CD4-positive, CD25-positive, alpha-beta regulatory T cell (primary cell): ENCODE results near the gene LHFPL2. TPM values are rescaled to one million over a fixed set of nuclear protein-coding genes. Genes with fewer than 3 reads are reported as not detected.

Experiments used
- ATAC-seq, 2 donors: fragments of 150-1000 bp; cut with Tn5 transposase; one replicate each; pipeline ENCODE4 v1.10.0; 2021; ENCODE audit warnings: low read depth in 2 of 2, moderate number of reproducible peaks in 2 of 2, moderate library complexity in 1 of 2
- DNase-seq, 3 donors: peaks; one replicate each; pipeline versions ENCODE4 v3.0.0 to v3.0.0-alpha.2; 2012 to 2022; ENCODE audit warnings: mixed read lengths in 1 of 3
- H3K27ac ChIP-seq: one replicate; pipeline ENCODE4 v1.7.0; 2013; ENCODE audit warnings: mild to moderate bottlenecking, low read length; ENCODE audit not compliant: insufficient read depth, poor library complexity, severe bottlenecking
- H3K27me3 ChIP-seq: one replicate; pipeline ENCODE4 v1.7.0; 2013; ENCODE audit warnings: low read length; ENCODE audit not compliant: control insufficient read depth, insufficient read depth
- H3K36me3 ChIP-seq: one replicate; pipeline ENCODE4 v1.7.0; 2013; ENCODE audit warnings: mild to moderate bottlenecking, low read length, moderate library complexity; ENCODE audit not compliant: control insufficient read depth, insufficient read depth
- H3K4me1 ChIP-seq: 2 replicates; pipeline ENCODE4 v1.7.0; 2013; ENCODE audit warnings: mild to moderate bottlenecking, low read length; ENCODE audit not compliant: insufficient read depth, control insufficient read depth, poor library complexity, severe bottlenecking
- H3K4me3 ChIP-seq: one replicate; pipeline ENCODE4 v1.7.0; 2013; ENCODE audit warnings: low read depth, mild to moderate bottlenecking, low read length, moderate library complexity
- H3K9me3 ChIP-seq, 2 experiments: 1 replicate in 1 of 2; 2 replicates in 1 of 2; pipeline ENCODE4 v1.7.0; 2013; ENCODE audit warnings: low read length in 2 of 2, mild to moderate bottlenecking in 1 of 2, moderate library complexity in 1 of 2; ENCODE audit not compliant: control insufficient read depth in 2 of 2
- H3K27ac Mint-ChIP-seq, 3 donors: one replicate each; pipeline ENCODE4 v1.8.0; 2020 to 2022; ENCODE audit warnings: mild to moderate bottlenecking in 3 of 3, mixed read lengths in 3 of 3, moderate library complexity in 2 of 3
- H3K27me3 Mint-ChIP-seq: one replicate; pipeline ENCODE4 v1.8.0; 2022; ENCODE audit warnings: mild to moderate bottlenecking, mixed read lengths
- H3K36me3 Mint-ChIP-seq: one replicate; pipeline ENCODE4 v1.8.0; 2020; ENCODE audit warnings: mixed read lengths
- H3K4me1 Mint-ChIP-seq, 4 donors: one replicate each; pipeline ENCODE4 v1.8.0; 2020 to 2022; ENCODE audit warnings: mixed read lengths in 4 of 4, mild to moderate bottlenecking in 1 of 4
- H3K4me3 Mint-ChIP-seq, 4 donors: one replicate each; pipeline ENCODE4 v1.8.0; 2020 to 2022; ENCODE audit warnings: mild to moderate bottlenecking in 4 of 4, mixed read lengths in 4 of 4, moderate library complexity in 3 of 4
- H3K9me3 Mint-ChIP-seq, 7 donors: one replicate each; pipeline ENCODE4 v1.8.0; 2020 to 2022; ENCODE audit warnings: mixed read lengths in 7 of 7, mild to moderate bottlenecking in 3 of 7, moderate library complexity in 2 of 7
- polyA plus RNA-seq, 4 donors: library from polyadenylated mRNA; unstranded; fragments of 300-500 nt; fragmentation: Illumina TruSeq; gene quantifications; one replicate each; pipeline ENCODE4 v1.2.3, GENCODE V29; 2021
- total RNA-seq: library from RNA; stranded (reverse); gene quantifications from one replicate; pipeline ENCODE4 v1.2.3, GENCODE V29; 2022

LHFPL2 gene
- total and polyA plus RNA-seq, 5 donors from 2014 or later, result 0.11 to 0.47 (median 0.32) TPM

DNA sequence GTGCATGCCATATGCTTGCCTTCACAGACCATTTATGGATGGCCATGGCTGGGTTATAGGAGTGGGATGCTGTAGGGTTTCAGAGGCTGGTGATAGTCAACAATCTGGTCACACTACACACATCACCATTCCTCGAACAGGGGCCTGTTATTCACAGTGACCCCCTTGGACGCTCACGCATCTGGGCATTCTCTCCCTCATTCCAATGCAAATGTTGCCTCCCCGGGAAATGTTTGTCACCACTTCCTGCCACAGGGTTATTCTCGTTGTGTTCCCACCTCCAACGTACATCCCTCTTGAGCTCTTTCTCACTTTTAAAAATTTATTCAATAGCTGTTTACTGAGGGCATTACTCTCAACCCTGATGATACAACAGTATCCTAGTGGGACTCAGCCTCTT, 152.8 kb downstream of the LHFPL2 start:
- Mint-ChIP-seq H3K36me3 (no peaks in the 10 kb centered on the region), H3K4me1 (peaks cover 0 to 3% (median 0%) of the 10 kb centered on the region in 4 donors), H3K27ac (no peak overlapping the region), H3K9me3 (peaks cover 0 to 2% (median 0%) of the 10 kb centered on the region in 7 donors), H3K4me3 (no peak overlapping the region), H3K27me3 (peaks cover 24% of the 10 kb centered on the region)
- Histone ChIP-seq H3K27ac (no peak overlapping the region), H3K4me1 (no peaks in the 10 kb centered on the region), H3K27me3 (peaks cover 21% of the 10 kb centered on the region), H3K4me3 (no peak overlapping the region), H3K9me3 (no peaks in the 10 kb centered on the region), H3K36me3 (no peaks in the 10 kb centered on the region)
- no peak for ATAC-seq
- no peak for DNase-seq

DNA sequence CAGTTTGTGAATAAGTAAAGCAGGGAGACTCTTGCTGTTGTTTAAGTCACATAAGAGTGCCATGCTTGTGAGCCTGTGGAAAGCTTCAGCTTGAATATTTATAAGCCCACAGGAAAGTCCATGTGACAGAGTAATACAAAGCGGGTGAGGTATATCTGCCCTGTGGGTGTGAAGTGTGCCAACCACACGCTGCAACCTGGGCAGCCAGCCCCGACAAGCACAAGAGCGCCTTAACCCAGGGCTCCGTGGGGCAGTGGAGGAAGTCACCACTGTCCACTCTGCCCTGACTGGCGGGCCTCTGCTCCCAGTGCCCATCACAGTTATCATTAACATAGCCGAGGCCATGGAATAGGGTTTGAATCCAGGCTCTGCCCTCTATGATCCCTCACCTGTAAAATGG, 155.9 kb downstream of the LHFPL2 start:
- peaks cover 19% of the 10 kb centered on the region for H3K36me3 Mint-ChIP-seq
- H3K4me1 Mint-ChIP-seq, result peaks cover 0 to 3% (median 0%) of the 10 kb centered on the region in 4 donors
- H3K36me3 ChIP-seq, result peaks cover 2% of the 10 kb centered on the region

DNA sequence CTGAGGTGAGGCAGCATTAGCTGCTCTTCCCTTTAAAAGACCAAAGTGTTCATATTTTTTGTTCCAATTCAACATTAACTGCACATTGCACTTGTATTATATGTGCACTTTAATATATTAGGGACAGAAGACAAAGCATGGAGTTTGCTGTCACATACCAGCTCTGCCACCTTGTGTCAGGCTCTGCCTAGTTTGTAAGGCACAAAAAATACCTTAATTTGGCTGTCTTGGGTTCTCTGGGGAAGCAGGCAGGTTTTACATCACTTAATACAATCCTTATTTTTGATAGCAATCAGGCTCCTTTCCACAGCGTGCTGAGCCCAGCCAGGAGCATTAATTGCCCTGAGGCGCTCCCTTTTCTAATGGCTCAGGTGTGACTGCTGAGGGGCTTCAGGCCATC, 156.3 kb downstream of the LHFPL2 start:
- Histone ChIP-seq H3K27ac (no peak overlapping the region), H3K9me3 (no peaks in the 10 kb centered on the region), H3K36me3 (peaks cover 2% of the 10 kb centered on the region), H3K27me3 (no peaks in the 10 kb centered on the region), H3K4me1 (no peaks in the 10 kb centered on the region), H3K4me3 (no peak overlapping the region)
- no peak overlapping the region for H3K27ac Mint-ChIP-seq
- H3K4me1 Mint-ChIP-seq, result peaks cover 0 to 3% (median 0%) of the 10 kb centered on the region in 4 donors
- no peak overlapping the region for H3K4me3 Mint-ChIP-seq
- ATAC-seq (no peak), DNase-seq (no peak)
- H3K36me3 Mint-ChIP-seq, result peaks cover 21% of the 10 kb centered on the region
- H3K27me3 Mint-ChIP-seq, result peaks cover 8% of the 10 kb centered on the region
- H3K9me3 Mint-ChIP-seq, result no peaks in the 10 kb centered on the region

More for the DNA sequence above, 155.9 kb downstream of the LHFPL2 start:
- Mint-ChIP-seq H3K9me3 (no peaks in the 10 kb centered on the region), H3K27ac (no peak overlapping the region), H3K27me3 (peaks cover 10% of the 10 kb centered on the region), H3K4me3 (no peak overlapping the region)
- Histone ChIP-seq H3K27ac (no peak overlapping the region), H3K9me3 (no peaks in the 10 kb centered on the region), H3K4me3 (no peak overlapping the region), H3K4me1 (no peaks in the 10 kb centered on the region), H3K27me3 (peaks cover 2% of the 10 kb centered on the region)
- ATAC-seq (no peak), DNase-seq (no peak)

DNA sequence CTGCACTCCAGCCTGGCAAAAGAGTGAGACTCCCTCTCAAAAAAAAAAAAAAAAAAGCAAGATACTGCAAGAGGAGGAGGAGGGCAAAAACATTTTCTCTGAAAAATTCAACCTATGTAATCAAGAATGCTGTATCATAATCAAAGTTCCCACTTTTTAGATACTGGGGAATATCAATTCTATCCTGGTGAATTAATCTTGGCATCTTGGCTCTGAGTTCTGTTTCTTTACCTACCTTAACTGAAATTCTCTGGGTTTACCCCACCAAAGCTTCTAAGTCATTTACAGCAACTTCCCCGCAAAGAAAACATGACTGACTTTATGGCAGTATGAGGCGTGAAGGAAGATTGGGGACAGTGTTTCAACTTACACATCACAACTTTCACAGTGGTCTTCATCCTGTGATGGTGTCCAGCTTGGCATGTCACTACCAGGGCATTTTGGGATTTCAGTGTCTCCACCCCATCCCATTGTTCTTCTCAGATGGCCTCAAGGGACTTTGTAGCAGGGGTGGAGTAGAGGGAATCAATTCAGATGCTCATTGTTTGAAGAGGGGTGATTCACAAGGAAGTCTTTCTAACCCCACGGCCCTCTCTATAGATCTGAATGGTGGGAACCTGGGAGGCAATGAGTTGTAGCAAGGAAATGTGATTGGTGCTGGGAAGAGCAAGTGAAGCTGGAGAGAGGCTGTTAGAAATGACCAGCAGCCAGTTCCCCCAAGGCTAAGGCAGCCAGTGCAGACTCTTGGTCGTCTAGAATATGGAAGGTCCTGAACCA, 157.7 kb downstream of the LHFPL2 start:
- Mint-ChIP-seq H3K36me3 (peaks cover 21% of the 10 kb centered on the region), H3K4me1 (peaks cover 0 to 4% (median 1%) of the 10 kb centered on the region in 4 donors), H3K27ac (no peak overlapping the region), H3K27me3 (no peaks in the 10 kb centered on the region), H3K9me3 (no peaks in the 10 kb centered on the region), H3K4me3 (no peak overlapping the region)
- DNase-seq (no peak), ATAC-seq (no peak)
- Histone ChIP-seq H3K36me3 (peaks cover 2% of the 10 kb centered on the region), H3K27ac (no peak overlapping the region), H3K4me1 (no peaks in the 10 kb centered on the region), H3K9me3 (no peaks in the 10 kb centered on the region), H3K27me3 (no peaks in the 10 kb centered on the region), H3K4me3 (no peak overlapping the region)

DNA sequence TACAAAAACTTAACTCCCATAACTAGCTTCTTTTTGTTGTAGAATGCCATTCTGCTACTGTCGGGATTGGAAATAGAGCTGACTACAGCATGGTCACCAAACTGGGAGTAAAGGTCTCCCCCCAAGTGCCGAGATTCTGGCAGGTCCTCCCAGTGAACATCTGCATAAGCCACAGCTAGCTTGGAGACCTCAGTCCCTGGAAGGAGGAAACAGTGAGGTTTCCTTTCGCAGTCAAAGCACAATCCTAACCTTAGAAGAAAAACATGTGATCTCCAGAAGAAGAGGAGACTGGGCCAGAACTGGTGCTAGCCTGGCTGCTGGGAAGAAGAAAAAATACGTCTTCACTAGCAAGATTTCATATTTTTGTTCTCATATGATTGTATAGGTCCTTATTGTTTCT, 160.7 kb downstream of the LHFPL2 start:
- Mint-ChIP-seq H3K27me3 (no peaks in the 10 kb centered on the region), H3K4me1 (peaks cover 0 to 16% (median 11%) of the 10 kb centered on the region in 4 donors), H3K27ac (no peak overlapping the region), H3K36me3 (peaks cover 30% of the 10 kb centered on the region), H3K4me3 (no peak overlapping the region), H3K9me3 (no peaks in the 10 kb centered on the region)
- Histone ChIP-seq H3K27me3 (no peaks in the 10 kb centered on the region), H3K4me3 (no peak overlapping the region), H3K27ac (no peak overlapping the region), H3K9me3 (no peaks in the 10 kb centered on the region), H3K4me1 (no peaks in the 10 kb centered on the region), H3K36me3 (peaks cover 2% of the 10 kb centered on the region)
- DNase-seq, result no peak
- ATAC-seq, result no peak

DNA sequence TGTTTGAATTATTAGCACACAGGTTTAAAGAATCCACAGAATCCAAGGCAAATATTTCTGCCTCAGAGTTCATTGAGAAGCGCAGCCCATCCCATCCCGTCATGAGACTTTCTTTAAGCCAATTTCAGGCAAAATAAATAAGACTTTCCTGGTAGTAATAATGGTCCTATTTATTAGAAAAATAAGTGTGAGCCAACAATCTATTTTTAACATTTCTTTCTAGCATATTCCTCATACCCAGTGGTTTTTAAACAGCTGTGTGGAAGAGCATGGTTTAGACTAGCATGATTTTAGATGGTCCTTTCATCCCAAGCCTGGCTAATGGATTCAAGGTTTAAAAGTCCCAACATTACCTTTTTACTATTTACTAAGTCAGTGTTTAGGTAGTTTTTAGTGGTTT, 162.4 kb downstream of the LHFPL2 start:
- no peaks in the 10 kb centered on the region for H3K27me3 ChIP-seq
- no peak for ATAC-seq
- no peak for DNase-seq
- Mint-ChIP-seq H3K4me3 (no peak overlapping the region), H3K27me3 (no peaks in the 10 kb centered on the region), H3K4me1 (peaks cover 0 to 17% (median 12%) of the 10 kb centered on the region in 4 donors), H3K9me3 (no peaks in the 10 kb centered on the region), H3K27ac (no peak overlapping the region), H3K36me3 (peaks cover 32% of the 10 kb centered on the region)
- no peaks in the 10 kb centered on the region for H3K9me3 ChIP-seq
- H3K36me3 ChIP-seq, result peaks cover 2% of the 10 kb centered on the region
- no peak overlapping the region for H3K4me3 ChIP-seq
- H3K4me1 ChIP-seq, result no peaks in the 10 kb centered on the region
- H3K27ac ChIP-seq, result no peak overlapping the region

DNA sequence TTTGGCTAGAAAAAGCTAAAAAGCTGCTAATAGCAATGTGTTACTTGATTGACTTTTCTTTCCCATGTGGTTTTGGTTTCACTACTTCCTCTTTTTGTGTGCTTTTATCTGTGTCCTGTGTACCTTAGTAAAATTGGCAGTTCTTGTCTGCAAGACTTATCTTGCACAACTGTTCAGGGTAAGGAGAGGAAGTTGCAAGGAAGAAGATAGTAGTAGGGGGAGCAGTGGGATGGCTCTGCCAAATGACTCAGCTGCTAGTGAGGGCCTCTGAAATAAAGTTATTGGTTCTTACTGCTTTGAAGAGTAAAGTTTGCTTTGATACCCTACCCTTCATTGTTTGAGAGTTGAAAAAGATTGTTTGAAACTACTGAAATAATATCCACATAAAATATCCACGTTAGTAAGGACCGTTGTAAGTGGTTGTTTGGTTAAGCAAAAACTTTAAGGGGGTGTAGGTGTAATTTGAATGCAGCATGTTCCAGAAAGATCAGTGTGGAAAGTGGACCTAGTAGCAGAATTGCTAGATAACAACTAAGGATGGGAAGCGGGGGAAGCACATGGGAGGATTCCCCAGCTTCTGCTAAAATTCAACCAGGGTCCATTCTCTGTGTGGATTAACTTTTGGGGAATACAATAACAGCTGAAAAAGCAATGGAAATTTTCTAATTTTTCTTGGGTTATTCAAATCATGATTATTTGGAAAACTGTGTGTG, 164.6 kb downstream of the LHFPL2 start:
- Mint-ChIP-seq H3K27me3 (no peaks in the 10 kb centered on the region), H3K4me3 (no peak overlapping the region), H3K4me1 (peaks cover 0 to 17% (median 12%) of the 10 kb centered on the region in 4 donors), H3K36me3 (peaks cover 21% of the 10 kb centered on the region), H3K9me3 (no peaks in the 10 kb centered on the region), H3K27ac (peak overlapping the region in 2 of 3 donors; percentile 2 to 8)
- peaks cover 2% of the 10 kb centered on the region for H3K36me3 ChIP-seq
- H3K9me3 ChIP-seq, result no peaks in the 10 kb centered on the region
- no peak overlapping the region for H3K27ac ChIP-seq
- no peak overlapping the region for H3K4me3 ChIP-seq
- H3K27me3 ChIP-seq, result no peaks in the 10 kb centered on the region
- no peaks in the 10 kb centered on the region for H3K4me1 ChIP-seq
- peak in 1 of 2 donors; percentile 55 for ATAC-seq
- peak in 1 of 3 donors; percentile 49 for DNase-seq
